Body of pancreas (tissue), 4 donors: ENCODE results near the gene ADPRHL1.

Source experiments
- CTCF ChIP-seq, 7 experiments: fragments of 450-650 bp in 4 of 7; fragments of 200-600 bp in 3 of 7; sonication (generic) in 3 of 7; IDR thresholded peaks; one replicate each; pipeline ENCODE4 v1.5.1; 2016 to 2019; ENCODE audit warnings: antibody characterized with exemption in 7 of 7
- POLR2A ChIP-seq, 3 donors: fragments of 450-650 bp; IDR thresholded peaks; one replicate each; pipeline ENCODE4 v1.6.1; 2016; ENCODE audit warnings: antibody characterized with exemption in 3 of 3, mild to moderate bottlenecking in 2 of 3

- no peak for TF ChIP-seq CTCF (IDR thresholded peaks at IDR 0.05)
- TF ChIP-seq POLR2A (IDR thresholded peaks at IDR 0.05): no peak
Observed at GRCh38 chr13:113471844-113472243, 18.6 kb upstream of the ADPRHL1 start.
